Limb (tissue), 2 donors: ENCODE measurements around the gene OR13C3.
"Not testable (repeated sequence)": the region's sequence is repeated elsewhere in the genome, so short reads cannot be mapped to it uniquely, and the experiment has no call there.

Experiments used
- DNase-seq, 2 donors: peaks; one replicate each; pipeline ENCODE4 v3.0.0-alpha.2; 2016; ENCODE audit errors: extremely low spot score in 2 of 2

OR13C3 gene

GRCh38 chr9:104536756-104537155 is at the start of gene OR13C3:
Gene OR13C3 (minus strand): TSS chr9:104536856. CDS start chr9:104536723, 133 bp downstream.
- no peak for DNase-seq

- DNase-seq: no peak
These were observed 43.9 kb upstream of the OR13C3 start for GRCh38 chr9:104580562-104580961.

- DNase-seq: no peak
These were observed 40.6 kb upstream of the OR13C3 start for GRCh38 chr9:104577263-104577662.

GRCh38 chr9:104575456-104575855 is 38.8 kb upstream of the OR13C3 start:
- DNase-seq: no peak

GRCh38 chr9:104572612-104573011 is 36.0 kb upstream of the OR13C3 start:
- DNase-seq: no peak

- no peak for DNase-seq
These were observed 32.2 kb upstream of the OR13C3 start, which contains the start of gene OR13C8 for GRCh38 chr9:104568868-104569267. Gene OR13C8 (plus strand): TSS chr9:104569168. CDS start chr9:104569168, 0 bp downstream.

GRCh38 chr9:104564358-104564757 is 27.7 kb upstream of the OR13C3 start:
- no peak for DNase-seq

GRCh38 chr9:104556830-104557634 is 20.4 kb upstream of the OR13C3 start:
- DNase-seq: no peak

- no peak for DNase-seq
These were observed 18.9 kb upstream of the OR13C3 start for GRCh38 chr9:104555521-104555920.

- no peak for DNase-seq
These were observed 16.6 kb upstream of the OR13C3 start for GRCh38 chr9:104553261-104553660.

- DNase-seq: no peak
These were observed 8.0 kb upstream of the OR13C3 start for GRCh38 chr9:104544644-104545043.

GRCh38 chr9:104539275-104539674 is 2.6 kb upstream of the OR13C3 start:
- DNase-seq: no peak

- no peak for DNase-seq
These were observed 9.5 kb downstream of the OR13C3 start, which contains the start of gene OR13C4 for GRCh38 chr9:104527109-104527508. Gene OR13C4 (minus strand): TSS chr9:104527209. CDS start chr9:104527209, 0 bp downstream.

GRCh38 chr9:104520241-104520640 is 16.4 kb downstream of the OR13C3 start:
- not testable (repeated sequence) for DNase-seq

- no peak for DNase-seq
These were observed 21.8 kb downstream of the OR13C3 start for GRCh38 chr9:104514901-104515300.

GRCh38 chr9:104506565-104506964 is 30.1 kb downstream of the OR13C3 start:
- no peak for DNase-seq

GRCh38 chr9:104503963-104504362 is 32.7 kb downstream of the OR13C3 start, which contains the start of gene OR13F1:
Gene OR13F1 (plus strand): TSS chr9:104504263. CDS start chr9:104504263, 0 bp downstream.
- no peak for DNase-seq

GRCh38 chr9:104503440-104503839 is 33.2 kb downstream of the OR13C3 start:
- DNase-seq: no peak

GRCh38 chr9:104494808-104495207 is 41.8 kb downstream of the OR13C3 start:
- DNase-seq: peak in 1 of 2 donors; percentile 31
